GM21367 (cell line): ENCODE data around the gene DGCR2.
"Not testable (repeated sequence)": the region's sequence is repeated elsewhere in the genome, so short reads cannot be mapped to it uniquely, and the experiment has no call there.

ENCODE experiments used
- ATAC-seq: cut with Tn5 transposase; IDR thresholded peaks from one replicate; pipeline ENCODE4 v1.9.1; 2021; ENCODE audit not compliant: unreplicated experiment

DGCR2 gene

DNA sequence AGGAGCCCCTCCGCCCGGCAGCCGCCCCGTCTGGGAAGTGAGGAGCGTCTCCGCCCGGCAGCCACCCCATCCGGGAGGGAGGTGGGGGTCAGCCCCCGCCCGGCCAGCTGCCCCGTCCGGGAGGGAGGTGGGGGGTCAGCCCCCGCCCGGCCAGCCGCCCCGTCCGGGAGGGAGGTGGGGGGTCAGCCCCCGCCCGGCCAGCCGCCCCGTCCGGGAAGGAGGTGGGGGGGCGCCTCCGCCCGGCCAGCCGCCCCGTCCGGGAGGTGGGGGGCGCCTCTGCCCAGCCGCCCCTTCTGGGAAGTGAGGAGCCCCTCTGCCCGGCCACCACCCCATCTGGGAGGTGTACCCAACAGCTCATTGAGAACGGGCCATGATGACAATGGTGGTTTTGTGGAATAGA lies 37.6 kb downstream of the DGCR2 start:
- not testable (repeated sequence) for ATAC-seq

DNA sequence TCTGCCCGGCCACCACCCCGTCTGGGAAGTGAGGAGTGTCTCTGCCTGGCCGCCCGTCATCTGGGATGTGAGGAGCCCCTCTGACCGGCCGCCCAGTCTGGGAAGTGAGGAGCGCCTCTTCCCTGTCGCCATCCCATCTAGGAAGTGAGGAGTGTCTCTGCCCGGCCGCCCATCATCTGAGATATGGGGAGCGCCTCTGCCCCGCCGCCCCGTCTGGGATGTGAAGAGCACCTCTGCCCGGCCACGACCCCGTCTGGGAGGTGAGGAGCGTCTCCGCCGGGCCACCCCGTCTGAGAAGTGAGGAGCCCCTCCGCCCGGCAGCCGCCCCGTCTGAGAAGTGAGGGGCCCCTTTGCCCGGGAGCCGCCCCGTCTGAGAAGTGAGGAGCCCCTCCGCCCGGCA lies 38.1 kb downstream of the DGCR2 start:
- not testable (repeated sequence) for ATAC-seq

DNA sequence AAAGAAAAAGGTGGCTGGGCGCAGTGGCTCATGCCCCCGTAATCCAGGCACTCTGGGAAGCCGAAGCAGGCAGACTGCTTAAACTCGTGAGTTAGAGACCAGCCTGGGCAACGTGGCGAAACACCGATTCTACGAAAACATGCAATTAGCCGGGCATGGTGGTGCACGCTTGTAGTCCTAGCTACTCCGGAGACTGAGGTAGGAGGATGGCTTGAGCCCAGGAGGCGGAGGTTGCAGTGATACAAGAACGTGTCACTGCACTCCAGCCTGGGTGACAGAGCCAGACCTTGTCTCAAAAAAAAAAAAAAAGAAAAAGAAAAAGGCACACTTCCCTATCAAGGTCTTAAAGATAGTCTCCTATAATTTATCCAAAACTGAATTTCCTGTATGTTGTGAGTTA lies 39.4 kb downstream of the DGCR2 start:
- no peak for ATAC-seq

DNA sequence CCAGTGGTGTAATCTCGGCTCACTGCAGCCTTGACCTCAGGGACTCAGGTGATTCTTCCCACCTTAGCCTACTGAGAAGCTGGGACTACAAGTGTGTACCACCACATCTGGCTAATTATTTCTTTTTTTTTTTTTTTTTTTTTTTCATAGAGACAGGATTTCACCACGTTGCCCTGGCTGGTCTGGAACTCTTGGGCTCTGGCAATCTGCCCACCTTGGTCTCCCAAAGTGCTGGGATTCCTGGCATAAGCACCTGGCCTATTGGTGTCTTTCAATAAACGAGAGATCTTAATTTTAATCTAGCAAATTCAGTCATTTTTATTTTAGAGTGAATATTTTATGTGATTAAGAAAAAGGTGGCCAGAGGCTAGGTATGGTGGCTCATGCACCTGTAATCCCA lies 40.1 kb downstream of the DGCR2 start:
- ATAC-seq: no peak

DNA sequence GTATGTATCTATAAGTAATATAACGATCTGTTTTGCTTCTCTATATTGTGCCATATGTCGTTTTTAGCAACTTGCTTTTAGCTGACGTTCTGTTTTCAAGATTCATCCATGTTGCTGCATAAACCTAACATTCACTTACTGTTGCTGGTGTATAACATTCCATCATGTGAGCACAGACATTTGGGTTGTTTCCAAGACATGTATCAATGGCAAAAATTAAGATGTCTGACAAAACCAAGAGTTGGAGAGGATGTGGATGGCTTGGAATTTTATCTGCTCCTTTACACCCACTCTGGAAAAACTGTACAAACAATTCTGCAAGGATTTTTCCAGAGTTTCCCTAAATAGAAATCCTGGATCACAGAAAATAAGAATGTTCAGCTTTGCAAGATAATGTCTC lies 40.9 kb downstream of the DGCR2 start:
- no peak for ATAC-seq

DNA sequence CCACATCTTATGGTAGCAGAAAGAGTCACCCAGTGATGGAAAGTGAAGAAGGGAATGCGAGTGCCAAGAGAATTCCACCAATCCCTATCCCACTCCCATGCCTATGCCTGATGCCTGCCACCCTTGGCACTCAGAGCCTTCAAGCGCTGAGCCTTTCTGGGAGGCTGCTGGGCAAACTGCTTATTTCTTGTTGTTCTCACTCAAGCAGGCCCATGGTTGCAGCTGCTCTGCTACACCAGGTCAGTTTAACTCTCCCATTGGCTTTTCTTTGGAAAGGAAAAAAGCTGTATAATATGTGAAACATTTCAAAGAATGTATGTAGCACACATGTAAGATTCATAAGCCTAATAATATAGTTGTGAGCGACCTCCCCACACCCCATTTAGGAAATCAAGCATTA lies 41.4 kb downstream of the DGCR2 start:
- no peak for ATAC-seq

DNA sequence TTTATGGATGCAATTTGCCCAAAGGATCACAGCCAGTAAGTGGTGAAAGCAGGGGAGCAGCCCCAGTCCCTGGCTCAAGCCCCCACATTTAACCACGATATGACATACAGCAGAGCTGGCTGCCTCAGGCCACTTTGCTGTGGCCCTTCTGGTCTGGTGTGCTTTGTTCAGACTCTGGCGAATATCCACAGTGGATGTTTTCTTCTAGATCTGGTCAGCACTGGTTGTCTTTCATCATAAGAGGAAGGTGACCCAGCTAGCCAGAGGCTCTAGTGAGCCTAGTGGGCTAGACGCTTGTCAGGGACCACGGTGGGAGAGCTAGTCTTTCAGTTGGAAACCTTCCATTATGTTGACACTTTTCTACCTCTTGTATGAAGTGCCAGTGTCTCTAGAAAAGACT lies 42.5 kb downstream of the DGCR2 start:
- no peak for ATAC-seq

DNA sequence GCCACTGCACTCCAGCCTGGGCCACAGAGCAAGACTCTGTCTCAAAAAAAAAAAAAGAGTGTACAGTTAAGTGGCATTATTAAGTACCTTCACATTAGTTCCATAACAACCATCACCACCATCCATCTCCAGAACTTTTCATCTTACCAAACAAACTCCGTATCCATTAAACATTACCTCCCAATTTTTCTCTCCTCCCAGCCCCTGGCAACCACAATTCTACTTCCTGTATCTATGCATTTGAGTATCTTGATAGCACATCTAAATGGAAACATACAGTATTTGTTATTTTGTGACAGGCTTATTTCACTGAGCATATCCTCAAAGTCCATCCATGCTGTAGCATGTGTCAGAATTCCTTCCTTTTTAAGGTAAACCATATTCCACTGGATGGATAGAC lies 46.8 kb downstream of the DGCR2 start:
- no peak for ATAC-seq

DNA sequence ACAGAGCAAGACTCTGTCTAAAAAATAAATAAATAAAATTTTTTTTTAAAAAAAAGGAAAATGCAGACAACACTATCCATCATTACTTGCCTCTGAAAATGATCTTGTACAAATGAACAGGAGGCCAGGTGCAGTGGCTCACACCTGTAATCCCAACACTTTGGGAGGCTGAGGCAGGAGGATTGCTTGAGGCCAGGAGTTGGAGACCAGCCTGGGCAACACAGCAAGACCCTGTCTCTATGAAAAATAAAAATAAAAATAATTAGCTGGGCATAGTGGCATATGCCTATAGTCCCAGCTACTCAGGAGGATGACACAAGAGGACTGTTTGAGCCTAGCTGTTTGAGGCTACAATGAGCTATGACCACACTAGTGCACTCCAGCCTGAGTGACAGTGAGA lies 49.4 kb downstream of the DGCR2 start:
- ATAC-seq: not testable (repeated sequence)

DNA sequence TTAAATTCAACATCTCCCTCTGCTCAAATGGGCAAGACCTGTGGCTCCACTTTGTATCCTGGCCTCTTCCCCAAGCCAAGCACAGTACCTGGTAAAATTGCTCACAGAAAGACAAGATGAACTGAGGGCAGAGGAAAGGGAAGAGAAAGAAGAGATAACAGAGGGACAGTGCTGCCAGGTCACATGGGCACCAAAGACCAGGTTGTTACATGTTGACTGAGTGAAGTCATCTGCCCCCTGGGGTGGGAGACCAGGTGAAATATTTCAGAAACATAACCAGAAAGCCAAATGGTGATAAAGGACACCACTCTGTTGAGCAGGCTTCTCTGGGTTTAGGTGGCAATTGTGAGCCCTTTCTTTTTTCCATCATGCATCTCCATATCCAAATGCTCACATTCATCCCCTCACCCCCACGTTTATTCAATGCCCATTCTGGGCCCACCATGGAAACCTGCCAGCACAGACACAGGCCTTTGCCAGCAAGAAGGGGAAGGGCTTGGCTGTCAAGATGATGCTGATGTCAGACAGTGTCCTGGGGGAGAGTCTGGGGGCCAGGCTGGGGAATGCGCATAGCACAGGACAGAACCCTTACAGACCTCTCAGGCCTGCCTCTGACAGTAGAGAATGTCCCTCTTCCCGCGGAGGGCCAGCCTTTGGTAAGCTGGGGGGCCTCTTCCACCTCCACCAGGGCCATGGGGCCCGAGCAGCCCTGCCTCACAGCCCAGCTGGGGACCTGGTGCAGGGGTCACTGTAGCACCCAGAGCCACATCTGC lies 51.6 kb downstream of the DGCR2 start:
- ATAC-seq: no peak

DNA sequence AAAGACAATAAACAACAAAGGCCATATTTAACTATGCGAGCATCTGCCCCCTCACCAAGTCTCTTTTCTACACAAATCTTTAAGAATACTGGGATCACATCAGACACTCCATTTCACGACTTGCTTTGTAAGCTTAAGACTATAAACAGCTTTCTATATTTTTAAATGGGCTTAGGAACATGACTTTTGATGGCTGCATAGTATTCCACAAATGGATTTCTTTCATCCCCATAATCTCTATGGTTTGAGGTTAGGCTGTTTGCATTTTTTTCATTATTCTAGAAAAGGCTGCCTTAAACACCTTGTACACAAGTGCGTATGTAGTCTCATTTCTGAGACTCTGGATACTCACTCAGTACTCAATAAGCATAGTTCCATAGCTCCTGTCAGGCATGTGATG lies 52.8 kb downstream of the DGCR2 start:
- ATAC-seq: no peak

DNA sequence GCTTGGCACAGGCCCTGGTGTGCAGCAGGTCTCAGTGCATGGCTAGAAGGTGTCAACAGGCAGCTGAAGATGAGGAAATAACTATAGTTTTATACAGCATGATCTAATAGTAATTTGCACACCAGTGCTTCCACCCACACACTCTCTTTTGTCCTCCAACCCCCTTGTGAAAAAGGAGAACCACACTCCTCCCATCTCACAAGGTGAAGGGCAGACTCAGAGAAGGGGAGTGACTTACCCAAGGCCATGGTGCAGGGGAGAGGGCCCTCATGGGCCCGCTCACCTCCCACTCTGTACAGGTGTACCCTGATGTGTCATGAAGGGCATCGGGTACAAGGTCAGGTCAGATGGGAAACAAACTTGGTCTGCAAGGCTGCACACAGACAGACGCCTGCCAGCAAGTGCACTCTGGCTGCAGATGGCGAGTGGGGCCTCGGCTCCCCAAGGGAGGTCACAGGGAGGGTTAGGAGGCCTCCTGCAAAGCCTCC lies 53.4 kb downstream of the DGCR2 start:
- no peak for ATAC-seq

DNA sequence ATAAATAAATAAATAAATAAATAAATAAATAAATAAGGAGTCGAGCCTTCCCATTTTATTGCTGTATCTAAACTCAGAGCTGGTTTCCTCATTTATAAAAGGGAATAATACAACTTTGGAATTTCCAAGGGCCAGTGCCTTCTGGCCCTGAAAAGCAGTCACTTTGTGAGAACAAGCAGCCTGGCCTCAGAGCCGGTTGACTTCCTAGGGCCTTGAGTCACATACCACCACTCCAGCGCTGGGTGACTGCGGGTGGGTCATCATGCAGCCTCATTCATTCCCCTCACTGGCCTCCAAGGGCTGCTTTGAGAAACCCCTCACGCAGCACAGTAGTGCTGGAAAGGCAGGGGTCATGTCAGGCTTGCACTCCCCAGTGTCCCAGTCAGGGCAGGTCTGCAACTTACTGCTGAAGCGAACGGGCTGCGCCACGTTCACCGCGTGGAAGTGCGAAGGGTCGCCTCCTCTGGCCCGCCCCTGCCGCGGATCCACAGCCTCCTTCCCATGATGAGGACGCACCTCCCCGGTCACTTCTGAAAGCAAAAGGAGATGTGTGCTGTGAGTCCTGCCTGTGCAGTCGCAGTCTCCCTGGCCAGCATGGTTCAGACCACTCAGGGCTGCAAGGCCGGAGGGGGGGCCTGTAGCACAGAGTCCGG lies 54.4 kb downstream of the DGCR2 start:
- no peak for ATAC-seq

DNA sequence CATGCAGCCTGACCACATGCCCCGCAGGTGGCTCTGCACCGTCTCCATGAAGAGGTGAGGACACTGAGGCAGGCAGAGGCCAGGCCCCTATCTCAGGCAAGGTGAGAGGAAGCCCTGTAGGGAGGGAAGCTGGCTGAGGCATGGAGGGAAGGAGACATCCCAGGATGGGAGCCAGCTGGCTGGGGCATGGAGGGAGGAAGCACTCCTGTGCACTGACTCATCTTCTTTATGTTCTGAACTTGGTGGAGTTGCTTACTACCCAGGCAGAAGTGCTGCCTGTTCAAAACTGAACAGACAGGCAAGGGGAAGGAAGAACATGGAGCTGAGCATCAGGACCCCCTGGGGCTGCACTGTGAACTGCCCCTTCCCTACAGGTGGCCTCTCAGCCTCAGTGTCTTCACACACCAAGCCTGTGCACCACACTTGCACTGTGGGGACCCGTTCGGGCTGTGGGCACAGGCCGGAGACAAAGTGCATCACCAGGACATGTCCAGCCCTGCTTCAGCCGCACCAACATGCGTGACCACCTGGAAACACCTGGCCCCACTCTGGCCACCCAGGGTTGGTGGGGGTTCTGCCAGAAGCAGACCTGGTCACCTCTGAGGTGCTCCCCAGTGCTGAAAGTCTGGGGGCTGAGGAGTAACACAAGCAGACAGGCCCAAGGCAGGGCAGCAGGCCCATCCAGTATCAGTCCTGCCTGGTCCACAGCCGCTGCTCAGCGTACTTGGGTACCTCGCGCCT lies 55.5 kb downstream of the DGCR2 start:
- no peak for ATAC-seq

DNA sequence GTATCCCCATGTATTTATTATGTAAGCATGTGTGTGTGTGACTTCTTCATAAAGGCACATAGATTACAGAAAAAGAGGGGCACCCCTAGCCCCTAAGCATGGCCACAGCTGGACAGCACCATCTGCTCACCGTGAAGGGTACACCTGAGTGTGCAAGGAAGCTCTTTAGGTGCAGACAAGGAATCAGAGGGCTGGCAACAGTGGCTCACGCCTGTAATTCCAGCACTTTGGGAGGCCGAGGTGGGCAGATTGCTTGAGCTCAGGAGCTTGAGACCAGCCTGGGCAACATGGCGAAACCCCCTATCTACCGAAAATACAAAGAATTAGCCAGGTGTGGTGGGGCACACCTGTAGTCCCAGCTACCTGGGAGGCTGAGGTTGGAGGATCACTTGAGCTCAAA lies 56.3 kb downstream of the DGCR2 start:
- ATAC-seq: no peak

DNA sequence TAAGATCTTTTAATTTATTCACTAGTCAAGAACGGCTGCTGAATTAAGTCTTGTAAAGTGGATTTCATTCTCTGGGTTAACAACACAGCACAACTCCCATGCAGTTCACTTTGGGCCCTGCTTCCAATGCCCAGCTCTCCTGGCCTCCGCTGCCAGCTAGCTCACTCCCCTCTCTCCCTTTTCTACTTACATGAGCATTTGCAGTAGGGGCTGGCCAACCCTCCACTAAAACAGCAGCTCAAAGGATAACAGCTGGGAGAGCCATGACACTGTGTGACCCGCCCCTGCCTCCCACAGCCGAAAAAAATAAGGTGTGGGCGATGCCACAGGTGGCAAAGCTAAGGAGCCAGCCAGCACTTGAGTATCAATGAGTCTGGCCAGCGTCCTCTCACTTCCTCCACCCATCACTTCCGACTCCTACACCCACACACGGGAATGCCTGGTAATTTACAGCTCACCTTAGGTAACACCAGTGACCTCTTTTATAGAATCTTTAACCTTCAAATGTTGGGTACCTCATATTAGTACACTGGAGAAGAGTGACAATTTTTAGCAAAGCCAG lies 56.8 kb downstream of the DGCR2 start:
- no peak for ATAC-seq

DNA sequence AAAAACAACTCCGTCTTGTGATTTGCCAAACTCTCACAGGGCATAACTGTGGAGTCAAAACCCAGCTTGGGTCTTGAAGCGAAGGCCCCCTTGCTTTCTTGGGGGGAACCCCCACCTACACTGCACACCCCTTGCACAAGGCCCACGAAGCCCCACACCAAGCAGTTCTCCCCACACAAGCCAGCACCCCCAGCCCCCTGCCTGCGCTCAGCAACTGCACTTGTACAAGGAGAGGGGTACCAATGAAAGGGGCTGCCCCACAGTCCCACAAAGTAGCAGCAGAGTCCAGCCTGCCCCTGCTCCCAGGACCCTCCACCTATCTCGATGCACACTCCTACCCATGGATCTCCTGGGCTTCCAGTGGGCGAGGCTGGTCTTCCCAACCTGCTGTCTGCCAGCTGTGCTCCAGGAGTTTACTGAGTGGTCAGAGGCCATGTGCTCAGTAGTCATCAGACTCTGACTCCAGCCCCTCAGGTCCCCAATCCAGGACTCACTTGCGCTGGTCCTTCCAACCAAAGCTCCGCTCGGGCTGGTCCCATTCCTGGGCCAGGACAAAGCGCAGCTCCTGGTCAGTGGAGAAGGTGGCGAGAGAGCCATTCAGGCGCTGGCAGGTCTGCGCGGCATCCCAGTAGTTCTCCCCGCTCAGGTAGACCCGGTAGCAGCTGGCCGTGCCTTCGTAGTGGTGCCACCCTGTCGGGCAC lies 57.7 kb downstream of the DGCR2 start:
- ATAC-seq: no peak

DNA sequence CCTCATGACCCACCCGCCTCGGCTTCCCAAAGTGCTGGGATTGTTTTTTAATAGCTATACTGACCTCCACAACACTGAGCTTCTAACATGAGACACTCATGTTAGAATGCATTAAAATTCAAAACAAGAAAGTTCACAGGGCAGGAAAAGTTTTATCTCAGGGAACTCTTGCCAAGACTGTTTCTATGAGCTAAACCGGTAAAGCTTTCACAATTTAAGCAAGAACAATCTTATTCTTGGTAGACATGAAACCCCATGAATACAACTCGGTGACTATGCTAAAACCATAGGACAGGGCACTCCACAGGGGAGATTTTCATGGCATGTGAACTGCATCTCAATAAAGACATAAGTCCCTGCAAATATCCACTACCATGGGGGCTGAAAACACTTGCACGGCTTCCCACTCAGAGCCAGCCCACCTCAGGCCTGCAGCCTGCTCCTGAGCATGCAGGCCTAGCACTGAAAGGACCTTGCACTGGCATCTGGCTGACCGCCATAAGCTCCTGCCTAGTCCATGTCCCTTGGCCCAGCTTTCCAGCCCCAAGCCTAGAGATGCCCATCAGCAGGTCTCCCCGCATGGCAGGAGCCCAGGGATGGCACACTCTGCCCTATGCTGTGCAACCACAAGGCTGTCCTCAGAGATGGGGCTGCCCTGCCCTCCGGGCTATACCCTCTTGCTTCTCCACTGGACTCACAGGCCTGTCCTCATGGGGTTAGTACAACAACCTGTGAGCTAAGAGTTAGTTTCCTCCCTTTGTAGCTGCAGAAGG lies 58.4 kb downstream of the DGCR2 start:
- no peak for ATAC-seq

DNA sequence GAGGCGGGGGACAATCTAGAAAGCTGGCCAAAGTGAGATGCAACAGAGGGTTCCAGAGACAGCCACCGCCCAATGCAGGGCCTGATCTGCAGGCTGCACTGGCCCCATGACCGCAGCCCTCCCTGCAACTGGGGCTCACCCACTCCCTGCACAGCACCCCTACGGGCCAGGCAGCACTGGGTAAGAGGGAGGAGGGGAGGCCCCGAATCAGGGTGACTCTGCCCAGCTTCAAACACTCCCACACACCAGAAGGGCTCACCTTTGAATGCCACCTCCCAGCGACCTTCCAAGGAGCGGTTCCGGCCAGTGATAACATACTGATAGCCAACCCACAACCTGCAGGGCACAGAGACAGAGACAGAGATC lies 59.3 kb downstream of the DGCR2 start:
- ATAC-seq: no peak
